HG02610 (cell line): ENCODE measurements around the gene PROM2.
"Not testable (repeated sequence)": the region's sequence is repeated elsewhere in the genome, so short reads cannot be mapped to it uniquely, and the experiment has no call there.

ENCODE experiments used
- ATAC-seq: cut with Tn5 transposase; IDR thresholded peaks from one replicate; pipeline ENCODE4 v1.9.1; 2021; ENCODE audit warnings: mild to moderate bottlenecking, moderate library complexity; ENCODE audit not compliant: unreplicated experiment

Gene PROM2

DNA sequence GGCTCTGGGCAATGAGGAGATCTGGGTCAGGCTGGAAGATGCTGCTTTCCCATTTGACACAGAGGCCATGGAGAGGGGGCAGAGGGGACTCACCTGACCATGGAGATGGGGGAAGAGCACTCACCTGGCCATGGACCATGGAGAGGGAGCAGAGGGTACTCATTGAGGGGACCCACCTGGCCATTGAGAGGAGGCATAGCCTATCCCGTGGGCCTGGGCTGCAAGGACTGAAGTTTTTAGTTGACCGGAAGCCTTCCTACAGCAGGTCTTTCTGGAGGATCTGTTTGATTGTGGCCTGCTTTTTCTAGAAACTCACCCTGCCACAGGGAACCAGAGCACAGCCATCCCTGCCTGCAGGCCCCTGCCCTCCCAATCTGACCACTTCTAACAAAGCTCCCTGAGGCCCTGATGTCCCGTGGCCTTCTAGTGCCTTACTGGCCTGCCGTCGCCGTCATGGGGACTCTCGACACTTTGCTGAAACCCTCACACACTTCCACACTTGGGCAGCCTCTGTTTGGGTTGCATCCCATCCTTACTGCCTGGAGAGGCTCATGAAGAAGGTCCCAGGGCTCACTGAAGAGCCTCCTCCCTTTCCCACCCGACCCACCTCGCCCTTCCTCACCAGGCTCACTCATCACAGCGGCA, 5.1 kb upstream of the PROM2 start:
- ATAC-seq = no peak

- not testable (repeated sequence) for ATAC-seq
Observed at GRCh38 chr2:95269745-95270144, 4.5 kb upstream of the PROM2 start.

DNA sequence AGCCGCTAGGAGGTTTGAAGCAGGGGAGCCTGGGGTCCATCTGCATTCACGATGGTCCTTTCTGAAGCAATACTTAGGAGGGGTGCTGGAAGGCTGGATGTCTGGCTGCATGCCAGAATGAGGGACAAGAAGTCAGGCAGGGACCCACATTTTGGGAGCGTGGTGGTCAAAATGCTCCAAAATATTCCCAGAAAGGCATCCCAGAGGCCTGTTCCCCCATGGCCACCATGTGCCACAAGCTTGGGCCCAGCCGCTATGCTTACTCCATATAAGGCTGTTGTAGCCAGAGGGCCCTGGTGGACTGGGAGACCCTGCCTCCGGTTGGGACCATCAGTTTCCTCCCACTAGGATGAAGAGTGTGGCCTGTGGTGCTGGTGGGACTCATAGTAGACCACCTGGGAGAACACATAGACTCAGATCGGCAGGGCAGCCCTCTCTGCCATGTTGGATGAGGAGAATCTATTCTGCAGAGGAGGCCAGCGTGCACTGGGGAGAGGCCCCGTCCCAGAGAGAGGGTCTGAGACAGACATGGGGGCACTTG, 3.6 kb upstream of the PROM2 start:
- ATAC-seq = no peak

- no peak for ATAC-seq
Observed at GRCh38 chr2:95271381-95271971, 2.8 kb upstream of the PROM2 start.

DNA sequence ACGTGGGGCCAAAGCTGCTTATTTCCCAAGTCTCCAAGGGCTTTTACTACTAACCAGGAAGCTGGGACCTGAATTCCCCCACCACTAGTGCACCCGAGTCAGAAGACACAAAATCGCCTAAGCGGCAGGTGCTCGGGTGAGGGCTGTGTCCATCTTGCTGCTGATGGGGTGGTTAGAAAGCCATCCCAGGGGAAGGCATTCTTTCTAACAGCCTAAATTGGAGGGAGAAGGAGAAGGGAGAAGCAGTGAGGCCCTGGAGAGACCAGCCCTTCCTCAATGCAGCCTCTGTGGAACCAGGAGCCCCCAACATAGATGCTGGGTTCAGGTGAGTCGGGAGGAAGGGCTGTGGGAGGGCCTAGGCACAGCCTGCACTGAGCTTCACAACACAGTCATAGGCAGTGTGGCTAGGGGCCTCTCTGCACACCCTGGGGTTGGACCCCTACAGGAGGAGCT, 1.9 kb upstream of the PROM2 start:
- ATAC-seq = no peak

DNA sequence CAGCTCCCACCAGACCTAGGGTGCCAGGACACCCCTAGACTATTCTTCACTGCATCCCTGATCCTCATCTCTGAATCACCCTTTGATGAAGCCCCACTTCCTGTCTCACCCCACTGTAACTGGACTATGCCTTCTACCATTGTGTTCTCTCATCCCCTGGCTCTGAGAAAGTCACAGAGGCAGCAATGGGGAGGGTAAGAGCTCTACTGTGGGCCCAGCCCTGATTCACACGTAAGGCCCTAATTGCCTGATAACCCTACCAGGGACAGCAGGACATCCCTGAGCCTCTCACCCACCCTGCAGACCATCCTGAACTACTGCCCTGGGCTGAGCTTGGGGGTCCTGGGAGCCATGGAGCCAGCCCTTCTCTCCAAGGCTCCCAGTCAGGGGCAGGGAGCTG, 1.5 kb upstream of the PROM2 start:
- no peak for ATAC-seq

DNA sequence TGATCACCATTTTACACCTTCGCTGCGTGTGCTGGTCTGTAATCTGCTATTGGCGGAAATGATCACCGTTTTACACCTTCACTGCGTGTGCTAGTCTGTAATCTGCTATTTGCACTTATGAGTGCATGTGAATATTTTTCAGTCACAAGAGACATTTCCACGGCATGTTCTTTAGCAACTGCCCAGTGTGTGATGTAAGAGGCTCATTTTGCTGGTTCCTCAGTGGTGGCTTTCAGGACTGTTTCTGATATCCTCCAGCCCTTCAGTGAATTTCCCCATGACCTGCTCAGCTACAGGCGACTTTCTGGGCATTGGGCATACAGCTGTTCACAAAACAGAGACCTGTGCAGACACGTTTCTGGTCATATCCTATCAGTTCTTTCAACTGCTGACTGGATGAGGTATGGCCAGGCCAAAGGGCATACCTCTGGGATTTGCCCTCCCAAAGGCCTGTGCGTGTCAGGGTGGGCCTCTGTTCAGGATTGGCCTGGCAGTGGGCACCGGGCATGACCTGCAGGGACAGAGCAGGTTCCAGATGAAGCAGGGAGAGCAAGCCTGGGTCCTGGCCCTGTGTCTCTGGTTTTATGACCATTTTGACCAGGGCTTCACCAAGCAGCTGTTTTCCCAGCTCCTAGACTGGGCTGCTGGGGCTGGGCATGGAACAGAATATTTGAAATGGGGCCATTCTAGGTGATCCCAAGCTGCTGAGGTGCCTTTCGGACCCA, 521 bp upstream of the PROM2 start:
- no peak for ATAC-seq

DNA sequence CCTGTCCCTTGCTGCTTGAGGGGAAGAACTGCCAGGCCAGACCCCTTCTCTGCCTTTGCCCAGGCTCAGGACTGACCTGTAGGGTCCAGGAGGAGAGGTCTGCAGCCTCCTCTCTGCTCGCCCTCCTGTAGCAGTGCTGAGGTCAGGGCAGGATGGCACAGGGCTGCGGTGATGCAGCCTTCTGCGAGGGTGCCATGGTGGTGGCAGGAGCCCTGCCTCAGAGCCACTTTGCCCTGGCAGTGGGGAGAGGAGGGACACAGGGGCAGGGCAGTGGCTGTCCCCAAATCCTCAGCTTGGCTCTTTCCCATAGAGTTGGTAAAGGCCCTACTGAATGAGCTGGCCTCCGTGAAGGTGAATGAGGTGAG, 884 bp downstream of the PROM2 start:
- ATAC-seq = no peak

DNA sequence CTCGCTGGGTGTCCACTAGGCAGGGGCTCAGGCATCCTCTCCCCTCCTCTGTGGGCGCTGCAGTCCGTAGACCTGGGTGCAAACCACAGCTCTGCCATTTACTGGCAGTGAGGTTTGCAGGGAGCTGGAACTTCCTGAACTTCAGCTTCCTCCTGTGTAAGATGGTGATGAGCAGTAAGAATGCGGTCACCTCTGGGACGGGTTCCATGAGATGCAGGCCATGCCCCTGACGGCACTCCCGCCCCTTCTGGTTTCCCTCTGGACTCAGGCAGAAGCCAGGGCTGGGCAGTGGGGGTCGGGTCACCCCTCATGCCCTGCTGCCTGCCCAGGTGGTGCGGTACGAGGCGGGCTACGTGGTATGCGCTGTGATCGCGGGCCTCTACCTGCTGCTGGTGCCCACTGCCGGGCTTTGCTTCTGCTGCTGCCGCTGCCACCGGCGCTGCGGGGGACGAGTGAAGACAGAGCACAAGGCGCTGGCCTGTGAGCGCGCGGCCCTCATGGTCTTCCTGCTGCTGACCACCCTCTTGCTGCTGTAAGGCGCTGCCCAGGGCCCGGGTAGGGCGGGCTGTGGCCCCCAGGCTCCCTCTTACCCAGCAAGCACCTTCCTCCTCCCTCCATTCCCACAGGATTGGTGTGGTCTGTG, 1.5 kb downstream of the PROM2 start:
- ATAC-seq = no peak

DNA sequence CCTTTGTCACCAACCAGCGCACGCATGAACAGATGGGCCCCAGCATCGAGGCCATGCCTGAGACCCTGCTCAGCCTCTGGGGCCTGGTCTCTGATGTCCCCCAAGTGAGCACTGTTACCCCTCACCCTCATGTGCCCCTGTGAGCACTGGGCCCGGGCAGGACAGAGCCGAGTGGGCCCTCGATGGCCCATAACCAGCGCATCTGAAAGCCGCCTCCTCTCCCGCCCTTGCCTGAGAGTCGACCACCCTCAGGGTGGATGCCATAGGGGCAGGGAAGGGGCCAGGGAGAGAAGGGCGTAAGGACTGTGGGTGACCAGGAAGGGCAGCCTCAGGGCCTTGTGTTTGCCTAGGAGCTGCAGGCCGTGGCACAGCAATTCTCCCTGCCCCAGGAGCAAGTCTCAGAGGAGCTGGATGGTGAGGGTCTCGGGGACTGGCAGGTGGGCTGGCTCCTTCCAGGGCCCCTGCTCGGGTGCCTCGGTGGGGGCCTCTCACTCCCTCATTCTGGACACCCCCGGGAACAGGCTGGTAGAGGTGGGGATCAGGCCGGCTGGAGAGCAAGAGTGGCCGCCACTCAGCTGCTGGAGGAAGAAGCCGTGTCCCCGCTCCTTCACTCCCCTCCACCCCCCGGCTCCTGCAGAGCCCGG, 2.1 kb downstream of the PROM2 start:
- ATAC-seq = no peak

DNA sequence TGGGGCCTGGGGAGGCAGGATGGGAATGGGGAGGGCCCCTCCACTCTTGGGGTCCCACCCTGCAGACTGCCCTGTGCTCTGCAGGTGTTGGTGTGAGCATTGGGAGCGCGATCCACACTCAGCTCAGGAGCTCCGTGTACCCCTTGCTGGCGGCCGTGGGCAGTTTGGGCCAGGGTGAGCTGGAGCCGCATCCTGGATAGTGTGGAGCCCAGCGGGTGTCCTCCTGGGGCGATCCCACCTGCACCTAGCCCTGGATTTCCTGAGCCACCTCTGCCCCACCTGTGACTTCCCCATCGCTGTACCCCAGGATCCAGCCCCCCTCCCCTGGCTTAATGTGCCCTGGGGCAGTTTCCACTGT, 2.6 kb downstream of the PROM2 start:
- ATAC-seq = no peak

GRCh38 chr2:95277246-95277906, 3.1 kb downstream of the PROM2 start:
- no peak for ATAC-seq

GRCh38 chr2:95278051-95278471, 3.8 kb downstream of the PROM2 start:
- no peak for ATAC-seq

DNA sequence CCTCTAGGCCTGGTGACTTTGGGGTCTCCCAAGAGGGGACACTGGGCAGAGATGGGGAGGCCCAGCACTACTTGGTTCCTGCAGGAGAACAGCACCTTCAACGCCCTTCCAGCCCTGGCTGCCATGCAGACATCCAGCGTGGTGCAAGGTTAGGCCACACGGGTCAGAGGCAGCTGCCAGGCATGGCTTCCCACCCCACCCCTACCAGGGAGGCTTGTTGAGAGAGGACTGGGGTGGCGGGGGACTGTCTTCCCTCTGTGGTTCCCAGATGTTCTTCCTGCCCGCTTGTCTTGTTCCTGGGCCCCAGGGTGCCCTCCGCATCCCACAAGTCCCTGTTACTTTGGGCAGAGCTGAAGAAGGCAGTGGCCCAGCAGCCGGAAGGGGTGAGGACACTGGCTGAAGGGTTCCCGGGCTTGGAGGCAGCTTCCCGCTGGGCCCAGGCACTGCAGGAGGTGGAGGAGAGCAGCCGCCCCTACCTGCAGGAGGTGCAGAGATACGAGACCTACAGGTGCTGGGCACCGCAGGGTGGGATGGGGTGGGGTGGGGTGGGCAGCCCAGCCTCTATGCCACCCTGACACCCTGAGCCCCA, 4.5 kb downstream of the PROM2 start:
- ATAC-seq = no peak

- ATAC-seq = no peak
Observed at GRCh38 chr2:95279435-95280035, 5.3 kb downstream of the PROM2 start.

DNA sequence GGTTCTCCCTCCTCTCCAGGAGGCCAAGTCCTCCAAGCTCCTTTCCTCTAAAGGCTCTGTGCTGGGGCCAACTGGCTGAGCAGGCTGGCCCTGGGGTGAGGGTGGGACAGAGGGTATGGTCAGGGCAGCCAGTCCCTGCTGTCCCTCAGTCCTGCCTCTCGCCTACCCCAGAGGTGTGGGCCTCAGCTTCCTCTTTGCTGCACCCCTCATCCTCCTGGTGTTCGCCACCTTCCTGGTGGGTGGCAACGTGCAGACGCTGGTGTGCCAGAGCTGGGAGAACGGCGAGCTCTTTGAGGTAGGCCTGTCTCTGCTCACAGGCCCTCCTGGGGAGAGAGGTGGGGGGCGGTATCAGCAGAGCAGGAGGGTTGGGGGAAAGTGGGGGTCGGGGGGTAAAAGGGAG, 6.8 kb downstream of the PROM2 start:
- no peak for ATAC-seq

DNA sequence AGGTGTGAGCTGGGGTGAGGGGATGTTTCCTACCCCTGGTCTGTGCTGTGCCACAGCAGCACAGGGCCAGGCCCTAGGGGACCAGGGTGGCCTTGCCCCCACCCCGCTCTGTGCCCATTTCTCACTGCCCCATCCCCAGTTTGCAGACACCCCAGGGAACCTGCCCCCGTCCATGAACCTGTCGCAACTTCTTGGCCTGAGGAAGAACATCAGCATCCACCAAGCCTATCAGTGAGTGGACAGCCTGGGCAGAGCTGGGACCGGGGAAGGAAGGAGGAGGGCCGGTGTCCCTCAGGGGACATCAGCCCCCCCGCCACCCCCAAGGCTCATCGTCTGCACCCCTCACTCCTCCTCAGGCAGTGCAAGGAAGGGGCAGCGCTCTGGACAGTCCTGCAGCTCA, 7.5 kb downstream of the PROM2 start:
- no peak for ATAC-seq

DNA sequence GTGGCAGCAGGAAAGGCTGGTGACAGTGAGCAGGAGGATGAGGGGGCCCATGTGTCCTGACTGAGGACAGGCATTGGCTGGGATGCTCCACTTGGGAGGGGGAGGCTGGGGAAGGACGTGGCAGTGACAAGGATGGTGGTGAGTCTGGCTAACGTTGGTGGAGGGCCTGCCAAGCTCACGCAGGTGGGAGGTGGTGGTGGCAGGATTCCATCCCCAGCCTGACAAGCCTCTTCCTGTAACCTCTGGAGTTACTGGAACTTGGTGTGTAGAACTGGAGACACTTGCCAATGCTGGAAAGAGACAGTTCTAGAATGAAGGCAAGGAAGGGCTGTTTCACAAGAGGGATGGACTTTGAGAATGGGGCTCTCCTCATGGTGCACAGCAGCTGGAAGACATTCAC, 8.2 kb downstream of the PROM2 start:
- ATAC-seq = no peak

GRCh38 chr2:95283562-95283961, 9.3 kb downstream of the PROM2 start:
- no peak for ATAC-seq
